A549 (cell line): Measurements from ENCODE around the gene TJP1. TPM values are rescaled to one million over a fixed set of nuclear protein-coding genes. Genes with fewer than 3 reads are reported as not detected.
"Not testable (repeated sequence)": the region's sequence is repeated elsewhere in the genome, so short reads cannot be mapped to it uniquely, and the experiment has no call there.

ENCODE experiments used
- ATAC-seq, 2 experiments: fragments of 200-7000 bp in 1 of 2; fragments of >200 bp in 1 of 2; cut with Nextera tagmentation in 1 of 2; cut with Tn5 transposase in 1 of 2; 3 replicates each; pipeline versions ENCODE4 v1.8.0 to v1.9.1; 2018 to 2020; ENCODE audit warnings: mild to moderate bottlenecking in 1 of 2, moderate library complexity in 1 of 2
- CTCF ChIA-PET: fragments of 300-600 bp; sonication (Branson Sonifier 250); formaldehyde crosslinking; extraction: SDS; loops from one replicate; lab custom pipeline; 2021; ENCODE audit warnings: antibody characterized with exemption, inconsistent platforms; lab: Yijun Ruan, JAX
- POLR2A ChIA-PET: fragments of 350-600 bp; formaldehyde crosslinking; extraction: SDS; loops from one replicate; lab custom pipeline; 2021; ENCODE audit warnings: antibody characterized with exemption, inconsistent platforms; lab: Yijun Ruan, JAX
- DNase-seq, 2 experiments: peaks; one replicate each; pipeline versions ENCODE4 v3.0.0 to v3.0.0-alpha.2; 2011 to 2016; ENCODE audit warnings: low read depth in 1 of 2, low spot score in 1 of 2
- FAIRE-seq: peaks from 2 replicates; lab custom pipeline; 2011; peaks lifted over from hg19 to GRCh38; lab: Jason Lieb, UNC
- H3K27ac ChIP-seq, 2 experiments: fragments of >200 bp; sonication (Bioruptor Twin); formaldehyde crosslinking; 3 replicates each; pipeline ENCODE4 v1.5.1; 2016 to 2017
- H3K4me1 ChIP-seq: fragments of >200 bp; sonication (Bioruptor Twin); formaldehyde crosslinking; 3 replicates; pipeline ENCODE4 v1.6.1; 2016
- H3K4me2 ChIP-seq: fragments of >200 bp; sonication (Bioruptor Twin); formaldehyde crosslinking; 3 replicates; pipeline ENCODE4 v1.6.1; 2016
- H3K4me3 ChIP-seq: fragments of >200 bp; sonication (Bioruptor Twin); formaldehyde crosslinking; 3 replicates; pipeline ENCODE4 v1.5.1; 2016
- H3K9me3 ChIP-seq: fragments of >200 bp; sonication (Bioruptor Twin); formaldehyde crosslinking; 3 replicates; pipeline ENCODE4 v1.6.1; 2016
- ATOH8 ChIP-seq: fragments of 250-450 bp; sonication (Bioruptor Pico); IDR thresholded peaks from 2 replicates; pipeline ENCODE4 v1.5.0; 2020; ENCODE audit warnings: low read depth, mild to moderate bottlenecking, moderate library complexity
- BCL3 ChIP-seq: fragments of >200 bp; sonication (Bioruptor Twin); formaldehyde crosslinking; IDR thresholded peaks from 3 replicates; pipeline ENCODE4 v1.6.1; 2016
- CBX2 ChIP-seq: fragments of 200-600 bp; sonication (generic); IDR thresholded peaks from 2 replicates; pipeline ENCODE4 v1.6.1; 2016; ENCODE audit warnings: low read depth, mild to moderate bottlenecking, borderline replicate concordance
- CTCF ChIP-seq: fragments of >200 bp; sonication (Bioruptor Twin); formaldehyde crosslinking; IDR thresholded peaks from 3 replicates; pipeline ENCODE4 v1.5.1; 2016
- E2F6 ChIP-seq: IDR thresholded peaks from 2 replicates; pipeline ENCODE4 v1.6.1; 2012; ENCODE audit warnings: low read depth, borderline replicate concordance
- ELK1 ChIP-seq: fragments of 150-350 bp; IDR thresholded peaks from 2 replicates; pipeline ENCODE4 v1.6.1; 2014; ENCODE audit warnings: low read depth, mild to moderate bottlenecking, low read length
- ESRRA ChIP-seq: fragments of 150-350 bp; IDR thresholded peaks from 2 replicates; pipeline ENCODE4 v1.6.1; 2014; ENCODE audit warnings: mild to moderate bottlenecking, low read length, borderline replicate concordance
- GATA3 ChIP-seq: IDR thresholded peaks from 2 replicates; pipeline ENCODE4 v1.6.1; 2012; ENCODE audit warnings: borderline replicate concordance
- HDAC2 ChIP-seq: fragments of 200-600 bp; sonication (generic); IDR thresholded peaks from 2 replicates; pipeline ENCODE4 v1.6.1; 2016
- HOXA7 ChIP-seq: fragments of 250-450 bp; sonication (Bioruptor Pico); IDR thresholded peaks from 2 replicates; pipeline ENCODE4 v1.5.0; 2020; ENCODE audit warnings: mild to moderate bottlenecking, moderate library complexity
- JUN ChIP-seq, 2 experiments: fragments of >200 bp; sonication (Bioruptor Twin); formaldehyde crosslinking; IDR thresholded peaks; 2 replicates in 1 of 2; 3 replicates in 1 of 2; pipeline ENCODE4 v1.6.1; 2016 to 2017
- KDM5A ChIP-seq: fragments of 200-600 bp; sonication (generic); IDR thresholded peaks from 2 replicates; pipeline ENCODE4 v1.6.1; 2016; ENCODE audit warnings: antibody characterized with exemption, mild to moderate bottlenecking
- MAFK ChIP-seq: fragments of 450-650 bp; IDR thresholded peaks from 2 replicates; pipeline ENCODE4 v1.6.1; 2014; ENCODE audit not compliant: partially characterized antibody
- MYC ChIP-seq: IDR thresholded peaks from 2 replicates; pipeline ENCODE4 v1.6.1; 2012; ENCODE audit warnings: mild to moderate bottlenecking, inconsistent platforms, low read length, improper control_type of control experiment, borderline replicate concordance
- NFE2L2 ChIP-seq: fragments of 150-350 bp; conservative IDR thresholded peaks from 2 replicates; pipeline ENCODE4 v1.6.1; 2014; ENCODE audit warnings: low read length
- NR3C1 ChIP-seq: fragments of >200 bp; sonication (Bioruptor Twin); formaldehyde crosslinking; IDR thresholded peaks from 3 replicates; pipeline ENCODE4 v1.6.1; 2017
- POLR2AphosphoS2 ChIP-seq: conservative IDR thresholded peaks from 2 replicates; pipeline ENCODE4 v1.6.1; 2012; ENCODE audit warnings: low read length, improper control_type of control experiment, inconsistent platforms
- RARB ChIP-seq: fragments of 250-450 bp; sonication (Bioruptor Pico); IDR thresholded peaks from 2 replicates; pipeline ENCODE4 v1.8.0; 2021; ENCODE audit warnings: mild to moderate bottlenecking, moderate library complexity
- SMC3 ChIP-seq: fragments of >200 bp; sonication (Bioruptor Twin); formaldehyde crosslinking; IDR thresholded peaks from 3 replicates; pipeline ENCODE4 v1.6.1; 2018; ENCODE audit warnings: inconsistent platforms
- USF2 ChIP-seq: fragments of 450-650 bp; IDR thresholded peaks from 2 replicates; pipeline ENCODE4 v1.6.1; 2014; ENCODE audit warnings: antibody characterized with exemption
- ZC3H11A ChIP-seq: fragments of 450-650 bp; IDR thresholded peaks from 2 replicates; pipeline ENCODE4 v1.6.1; 2014; ENCODE audit warnings: antibody characterized with exemption, mild to moderate bottlenecking
- ZSCAN20 ChIP-seq: fragments of 250-450 bp; sonication (Bioruptor Pico); IDR thresholded peaks from 2 replicates; pipeline ENCODE4 v1.8.0; 2022; ENCODE audit warnings: mild to moderate bottlenecking, moderate library complexity
- WGBS: methylation state at CpG from one replicate; pipeline ENCODE4 v1.1.6; 2017; ENCODE audit errors: missing lambda C conversion rate; 5-methylcytosine and 5-hydroxymethylcytosine counted together
- polyA plus RNA-seq, 4 experiments: library from polyadenylated mRNA; depleted of rRNA in 3 of 4; stranded (reverse); fragments of >200 nt; fragmentation: RNase III in 1 of 4; extraction: RNeasy Plus Mini Kit Qiagen cat#74134 plus additional on column Dnase treatment in 1 of 4; gene quantifications; 2 replicates in 3 of 4; 3 replicates in 1 of 4; pipeline ENCODE4 v1.2.3, GENCODE V29; 2011 to 2017

The TJP1 gene
- polyA plus RNA-seq, 2 of the 4 experiments (the other 2 are of a cell fraction): 55.0 to 179 TPM

GRCh38 chr15:29756358-29757267 lies 65.7 kb downstream of the TJP1 start (continued):
- no peak for TF ChIP-seq BCL3
- TF ChIP-seq ZC3H11A: no peak
- no peak for TF ChIP-seq ELK1
- TF ChIP-seq NR3C1: no peak

- H3K27ac ChIP-seq, H3K4me3 ChIP-seq, POLR2A ChIA-PET, H3K9me3 ChIP-seq, DNase-seq, ATAC-seq, FAIRE-seq, H3K4me2 ChIP-seq: not testable (repeated sequence)
- 87% methylated on average over 2 of the region's 2 CpGs for WGBS
- CTCF ChIA-PET: interaction anchor here (0.7 kb wide), 1 partner anchor 289 kb away, joined by 3 read pairs; no protein-coding TSS in a partner anchor
- H3K4me1 ChIP-seq: peaks cover 27% of the 10 kb centered on the region
- TF ChIP-seq HDAC2: peak; percentile 50; the same call in 1 of the 2 replicates
Measured at GRCh38 chr15:29754009-29754408, 68.3 kb downstream of the TJP1 start.

- FAIRE-seq: no peak
- TF ChIP-seq KDM5A (no peak), SMC3 (no peak), MAFK (no peak), E2F6 (no peak), CBX2 (no peak), USF2 (no peak), ESRRA (no peak), HOXA7 (CRISPR knock-in tag) (no peak), RARB (CRISPR knock-in tag) (no peak), JUN (IDR thresholded peaks at IDR 0.05) (no peak), ATOH8 (CRISPR knock-in tag) (no peak), CTCF (no peak), ZC3H11A (no peak), NFE2L2 (no peak), MYC (no peak), ZSCAN20 (no peak), GATA3 (no peak), HDAC2 (no peak), POLR2AphosphoS2 (no peak)
- CTCF ChIA-PET: interaction anchor here (1.0 kb wide), 1 partner anchor 172 kb away, joined by 3 read pairs; no protein-coding TSS in a partner anchor
Measured at GRCh38 chr15:29753506-29753905, 68.8 kb downstream of the TJP1 start.

More at GRCh38 chr15:29753506-29753905, 68.8 kb downstream of the TJP1 start:
- H3K4me2 ChIP-seq: no peak overlapping the region
- no peak overlapping the region for H3K4me3 ChIP-seq
- peaks cover 27% of the 10 kb centered on the region for H3K4me1 ChIP-seq
- DNase-seq (no peak), ATAC-seq (no peak)
- no peaks in the 10 kb centered on the region for H3K9me3 ChIP-seq
- WGBS: 89% methylated on average over 7 of the region's 7 CpGs
- POLR2A ChIA-PET: no interaction called here
- H3K27ac ChIP-seq: no peak overlapping the region
